Endothelial cell of umbilical vein (primary cell): ENCODE results near the gene XRN2. TPM values are rescaled to one million over a fixed set of nuclear protein-coding genes. Genes with fewer than 3 reads are reported as not detected.

Experiments
- BruUV-seq: library from RNA; stranded (reverse); fragments of 400-500 nt; replicated peaks from 2 replicates; lab custom pipeline; 2021; lab: Mats Ljungman, UMichigan
- CTCF ChIA-PET: fragments of 300-600, 350-600 bp; sonication (Branson Sonifier 250); formaldehyde crosslinking; loops from one replicate; lab custom pipeline; 2021; ENCODE audit warnings: antibody characterized with exemption, inconsistent platforms; lab: Charles Lee
- POLR2A ChIA-PET: fragments of 300-600, 350-600 bp; sonication (Branson Sonifier 250); formaldehyde crosslinking; loops from one replicate; lab custom pipeline; 2021; ENCODE audit warnings: antibody characterized with exemption, inconsistent platforms; lab: Charles Lee
- DNase-seq: peaks from one replicate; pipeline ENCODE4 v3.0.0-alpha.2; 2011; ENCODE audit warnings: low read depth, low spot score
- FAIRE-seq: peaks from 2 replicates; lab custom pipeline; 2011; peaks lifted over from hg19 to GRCh38; lab: Jason Lieb, UNC
- H2AFZ ChIP-seq: 2 replicates; pipeline ENCODE4 v1.6.0; 2012; ENCODE audit warnings: low read depth, low read length, control low read depth, inconsistent platforms
- H3K27ac ChIP-seq: 2 replicates; pipeline ENCODE4 v1.5.1; 2011; ENCODE audit warnings: low read depth, mild to moderate bottlenecking, control low read depth, low read length, moderate library complexity; ENCODE audit not compliant: insufficient read depth
- H3K27me3 ChIP-seq, 2 experiments: 2 replicates each; pipeline versions ENCODE4 v1.6.0 to v1.6.1; 2011; ENCODE audit warnings: low read length in 2 of 2, mixed read lengths in 1 of 2; ENCODE audit not compliant: control insufficient read depth in 2 of 2, insufficient read depth in 2 of 2
- H3K36me3 ChIP-seq, 2 experiments: 2 replicates in 1 of 2; 3 replicates in 1 of 2; pipeline ENCODE4 v1.5.1; 2011; ENCODE audit warnings: low read length in 2 of 2, mild to moderate bottlenecking in 1 of 2, moderate library complexity in 1 of 2; ENCODE audit not compliant: control insufficient read depth in 2 of 2, insufficient read depth in 2 of 2; ENCODE audit errors: extremely low read depth in 1 of 2
- H3K4me1 ChIP-seq: 3 replicates; pipeline ENCODE4 v1.5.1; 2011; ENCODE audit warnings: mild to moderate bottlenecking, low read length; ENCODE audit not compliant: control insufficient read depth, insufficient read depth; ENCODE audit errors: extremely low read depth
- H3K4me2 ChIP-seq: 2 replicates; pipeline ENCODE4 v1.6.1; 2011; ENCODE audit warnings: low read length, control low read depth, mixed read lengths; ENCODE audit not compliant: insufficient read depth
- H3K4me3 ChIP-seq, 3 experiments: fragments of 200-600 bp in 1 of 3; sonication (generic), shearing (Covaris generic) in 1 of 3; replicated peaks in 1 of 3; 2 replicates each; pipeline ENCODE4 v1.5.1; 2011 to 2016; ENCODE audit warnings: control low read depth in 3 of 3, low read length in 3 of 3, mild to moderate bottlenecking in 2 of 3, inconsistent platforms in 1 of 3, low read depth in 1 of 3, moderate library complexity in 1 of 3; ENCODE audit not compliant: insufficient read depth in 1 of 3
- H3K79me2 ChIP-seq: 2 replicates; pipeline ENCODE4 v1.6.0; 2012; ENCODE audit warnings: low read length, inconsistent platforms; ENCODE audit not compliant: control insufficient read depth, insufficient read depth
- H3K9ac ChIP-seq: replicated peaks from 2 replicates; pipeline ENCODE3; 2011; ENCODE audit warnings: low read length, control low read depth; ENCODE audit not compliant: insufficient read depth; ENCODE audit errors: extremely low read depth
- H3K9me1 ChIP-seq: replicated peaks from 3 replicates; pipeline ENCODE4 v1.6.0; 2011; ENCODE audit warnings: mild to moderate bottlenecking, low read length; ENCODE audit not compliant: control insufficient read depth, insufficient read depth; ENCODE audit errors: extremely low read depth
- H3K9me3 ChIP-seq: replicated peaks from 2 replicates; pipeline ENCODE4 v1.5.1; 2012; ENCODE audit warnings: low read length, inconsistent platforms; ENCODE audit not compliant: control insufficient read depth, insufficient read depth
- H4K20me1 ChIP-seq: replicated peaks from 2 replicates; pipeline ENCODE3; 2011; ENCODE audit warnings: mild to moderate bottlenecking, low read length; ENCODE audit not compliant: control insufficient read depth, insufficient read depth; ENCODE audit errors: extremely low read depth
- CTCF ChIP-seq, 2 donors: IDR thresholded peaks; 1 replicate in 1 of 2; 2 replicates in 1 of 2; pipeline ENCODE4 v1.5.1; 2011; ENCODE audit warnings: low read length in 2 of 2, mild to moderate bottlenecking in 2 of 2, moderate library complexity in 2 of 2, control low read depth in 1 of 2, inconsistent platforms in 1 of 2, low read depth in 1 of 2; ENCODE audit not compliant: insufficient read depth in 1 of 2; ENCODE audit errors: extremely low read depth in 1 of 2
- EZH2 ChIP-seq: IDR thresholded peaks from 2 replicates; pipeline ENCODE4 v1.6.1; 2012; ENCODE audit warnings: borderline replicate concordance, low read depth, mild to moderate bottlenecking, moderate library complexity, low read length, inconsistent platforms; ENCODE audit not compliant: severe bottlenecking
- FOS ChIP-seq: IDR thresholded peaks from 2 replicates; pipeline ENCODE4 v1.6.1; 2011; ENCODE audit warnings: mild to moderate bottlenecking, low read length, moderate library complexity, borderline replicate concordance; ENCODE audit not compliant: insufficient read depth
- GATA2 ChIP-seq: IDR thresholded peaks from 2 replicates; pipeline ENCODE4 v1.7.0; 2011; ENCODE audit warnings: low read depth, mild to moderate bottlenecking, moderate library complexity, mixed read lengths, low read length; ENCODE audit not compliant: insufficient read length, insufficient read depth
- JUN ChIP-seq: IDR thresholded peaks from 2 replicates; pipeline ENCODE4 v1.6.1; 2011; ENCODE audit warnings: borderline replicate concordance, low read depth; ENCODE audit not compliant: insufficient read length, insufficient read depth
- MAX ChIP-seq: IDR thresholded peaks from 2 replicates; pipeline ENCODE4 v1.6.1; 2011; ENCODE audit not compliant: insufficient read depth, insufficient read length
- MYC ChIP-seq: IDR thresholded peaks from one replicate; pipeline ENCODE4 v1.6.1; 2011; ENCODE audit warnings: mild to moderate bottlenecking, low read depth, low read length
- POLR2A ChIP-seq: IDR thresholded peaks from 2 replicates; pipeline ENCODE4 v1.6.1; 2012; ENCODE audit warnings: low read depth, mild to moderate bottlenecking, control low read depth, low read length
- POLR2AphosphoS5 ChIP-seq: IDR thresholded peaks from 2 replicates; pipeline ENCODE4 v1.6.1; 2012; ENCODE audit warnings: low read depth, mild to moderate bottlenecking, control low read depth, low read length, moderate library complexity; ENCODE audit not compliant: insufficient read depth
- dilution Hi-C: fragments of 300-500 bp; cut with MboI; formaldehyde crosslinking; loops from one replicate; pipeline ENCODE4 v1.15.0; 2019; ENCODE audit warnings: low sequenced_read_pairs; ENCODE audit not compliant: extremely low pct_ligation_motif_present
- intact Hi-C: fragments of 100-400 bp; cut with micrococcal nuclease; formaldehyde crosslinking; loops from one replicate; pipeline ENCODE4 v1.10.0; 2022
- polyA plus RNA-seq, 4 experiments: library from polyadenylated mRNA; depleted of rRNA in 3 of 4; stranded (reverse) in 3 of 4; unstranded in 1 of 4; fragments of >200 nt; gene quantifications; 2 replicates each; pipeline versions ENCODE4 v1.2.1 to v1.2.3, GENCODE V29; 2011 to 2012; ENCODE audit warnings: missing spikeins in 1 of 4
- total RNA-seq: library from RNA; stranded (reverse); gene quantifications from 2 replicates; pipeline ENCODE4 v1.2.3, GENCODE V29; 2021

XRN2 gene
- total and polyA plus RNA-seq, 2 donors (not counting 3 experiments of a cell fraction or from before 2014, with no cell fraction given), result 32.3 to 66.6 TPM

DNA sequence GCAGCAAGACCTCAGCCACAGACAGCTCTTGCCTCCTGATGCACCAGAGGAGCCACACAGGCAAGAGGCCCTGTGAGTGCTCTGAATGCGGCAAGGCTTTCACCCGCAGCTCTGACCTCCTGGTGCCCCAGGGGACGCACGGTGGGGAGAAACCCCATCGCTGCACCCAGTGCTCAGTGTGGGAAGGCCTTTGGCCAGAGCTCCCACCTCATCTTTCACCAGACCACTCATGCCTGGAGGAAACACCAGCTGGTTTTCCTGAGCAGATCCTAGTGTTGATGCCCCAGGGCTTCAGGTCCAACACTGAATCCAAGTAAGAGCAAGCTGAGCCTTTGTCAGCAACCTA is 37.0 kb upstream of the XRN2 start:
- H3K27ac ChIP-seq, result no peak overlapping the region
- FAIRE-seq (no peak), DNase-seq (no peak)
- POLR2A ChIA-PET, result no interaction called here
- dilution Hi-C loops (no loop called here), intact Hi-C loops (no loop called here)
- H3K79me2 ChIP-seq, result no peaks in the 10 kb centered on the region
- no peak overlapping the region for H3K4me2 ChIP-seq
- TF ChIP-seq JUN (no peak), FOS (no peak), CTCF (IDR thresholded peaks at IDR 0.05; ENCODE audit: extremely low read depth in 1 of 2, insufficient read depth in 1 of 2, low read depth in 1 of 2, low read length in 2 of 2) (no peak), MAX (no peak), EZH2 (no peak), GATA2 (no peak), POLR2AphosphoS5 (no peak), POLR2A (no peak), MYC (no peak)
- CTCF ChIA-PET, result interaction anchor here (1.2 to 1.7 kb wide), 2 partner anchors 11 to 239 kb away, joined by 3 to 4 read pairs; no protein-coding TSS in a partner anchor
- H4K20me1 ChIP-seq, result no peaks in the 10 kb centered on the region
- H3K4me1 ChIP-seq, result no peaks in the 10 kb centered on the region
- H2AFZ ChIP-seq, result no peak overlapping the region
- no peaks in the 10 kb centered on the region for H3K36me3 ChIP-seq
- H3K9me3 ChIP-seq, result no peaks in the 10 kb centered on the region
- no TSS peak for BruUV-seq
- H3K27me3 ChIP-seq, result peaks cover 0 to 1% of the 10 kb centered on the region in 2 experiments
- no peak overlapping the region for H3K9ac ChIP-seq
- no peaks in the 10 kb centered on the region for H3K9me1 ChIP-seq
- no peak overlapping the region for H3K4me3 ChIP-seq
